K562 (cell line): Measurements from ENCODE around the gene FAM227B. TPM values are rescaled to one million over a fixed set of nuclear protein-coding genes. Genes with fewer than 3 reads are reported as not detected.
"Not testable (repeated sequence)": the region's sequence is repeated elsewhere in the genome, so short reads cannot be mapped to it uniquely, and the experiment has no call there.

Source experiments
- ATAC-seq: fragments of 200-7000 bp; cut with Tn5 transposase; 3 replicates; pipeline ENCODE4 v1.9.1; 2020; ENCODE audit warnings: moderate library complexity
- BruUV-seq: library from RNA; stranded (reverse); fragments of 400-500 nt; replicated peaks from 2 replicates; lab custom pipeline; 2021; lab: Mats Ljungman, UMichigan
- CTCF ChIA-PET: fragments of 300-600 bp; formaldehyde crosslinking; extraction: SDS; loops from one replicate; lab custom pipeline; 2021; ENCODE audit warnings: low intra/inter-chr PET ratio; lab: Yijun Ruan, JAX
- POLR2A ChIA-PET: fragments of 300-600, 350-650 bp; sonication (Branson Sonifier 250); formaldehyde crosslinking; extraction: SDS; loops from one replicate; lab custom pipeline; 2021; ENCODE audit warnings: antibody characterized with exemption, inconsistent platforms; lab: Yijun Ruan, JAX
- DNase-seq, 4 experiments: peaks; one replicate each; pipeline versions ENCODE4 v3.0.0 to v3.0.0-alpha.2; 2011 to 2018; ENCODE audit warnings: low spot score in 3 of 4, mixed read lengths in 3 of 4; ENCODE audit errors: extremely low read depth in 1 of 4
- FAIRE-seq: peaks from 2 replicates; lab custom pipeline; 2011; peaks lifted over from hg19 to GRCh38; lab: Jason Lieb, UNC
- H2AFZ ChIP-seq: 2 replicates; pipeline ENCODE4 v1.6.0; 2011; ENCODE audit warnings: low read depth, low read length, control low read depth, inconsistent platforms
- H3K27ac ChIP-seq: fragments of 200-600 bp; 3 replicates; pipeline ENCODE4 v1.8.0; 2011; ENCODE audit warnings: low read depth, mild to moderate bottlenecking, control low read depth, inconsistent platforms, low read length, moderate library complexity, mixed read lengths; ENCODE audit errors: extremely low read depth
- H3K27me3 ChIP-seq, 2 experiments: fragments of 300-600 bp in 1 of 2; 2 replicates in 1 of 2; 3 replicates in 1 of 2; pipeline versions ENCODE4 v1.6.0 to v1.8.0; 2011; ENCODE audit warnings: inconsistent platforms in 2 of 2, low read length in 2 of 2, mild to moderate bottlenecking in 1 of 2, mixed read lengths in 1 of 2, moderate library complexity in 1 of 2; ENCODE audit not compliant: control insufficient read depth in 2 of 2, insufficient read depth in 2 of 2
- H3K36me3 ChIP-seq: fragments of 300-600 bp; 3 replicates; pipeline ENCODE4 v1.8.0; 2011; ENCODE audit warnings: mild to moderate bottlenecking, low read length, inconsistent platforms; ENCODE audit not compliant: control insufficient read depth, insufficient read depth
- H3K4me1 ChIP-seq, 2 experiments: fragments of 200-600 bp in 1 of 2; replicated peaks in 1 of 2; 2 replicates in 1 of 2; 3 replicates in 1 of 2; pipeline versions ENCODE4 v1.5.1 to v1.8.0; 2011; ENCODE audit warnings: inconsistent platforms in 2 of 2, low read length in 2 of 2, mild to moderate bottlenecking in 1 of 2, mixed read lengths in 1 of 2, moderate library complexity in 1 of 2; ENCODE audit not compliant: control insufficient read depth in 2 of 2, insufficient read depth in 2 of 2
- H3K4me2 ChIP-seq: 2 replicates; pipeline ENCODE4 v1.6.1; 2011; ENCODE audit warnings: low read length, control low read depth, inconsistent platforms, mixed read lengths; ENCODE audit not compliant: insufficient read depth
- H3K4me3 ChIP-seq: fragments of 200-600 bp; sonication (generic), shearing (Covaris generic); 2 replicates; pipeline ENCODE4 v1.5.1; 2016; ENCODE audit warnings: control low read depth, inconsistent platforms
- H3K79me2 ChIP-seq: fragments of 200-600 bp; 3 replicates; pipeline ENCODE4 v1.8.0; 2011; ENCODE audit warnings: low read length, inconsistent platforms; ENCODE audit not compliant: control insufficient read depth, insufficient read depth
- H3K9ac ChIP-seq, 2 experiments: 2 replicates each; pipeline versions ENCODE4 v1.6.0 to v1.6.1; 2011; ENCODE audit warnings: low read depth in 2 of 2, low read length in 2 of 2, control low read depth in 1 of 2, inconsistent platforms in 1 of 2, mild to moderate bottlenecking in 1 of 2, mixed read lengths in 1 of 2; ENCODE audit not compliant: insufficient read depth in 1 of 2
- H3K9me1 ChIP-seq: one replicate; pipeline ENCODE4 v1.6.0; 2011; ENCODE audit warnings: inconsistent platforms, mild to moderate bottlenecking, low read length, moderate library complexity; ENCODE audit not compliant: control insufficient read depth, insufficient read depth
- H3K9me3 ChIP-seq: replicated peaks from 2 replicates; pipeline ENCODE4 v1.5.1; 2011; ENCODE audit warnings: low read depth, low read length, inconsistent platforms; ENCODE audit not compliant: control insufficient read depth, insufficient read depth
- H4K20me1 ChIP-seq: replicated peaks from 2 replicates; pipeline ENCODE4 v1.6.1; 2011; ENCODE audit warnings: low read length, inconsistent platforms, mixed read lengths; ENCODE audit not compliant: control insufficient read depth, insufficient read depth
- ARID1B ChIP-seq: fragments of 450-650 bp; IDR thresholded peaks from 2 replicates; pipeline ENCODE4 v1.6.1; 2016; ENCODE audit warnings: antibody characterized with exemption, mild to moderate bottlenecking, inconsistent platforms
- C11orf30 ChIP-seq: fragments of 450-650 bp; IDR thresholded peaks from 2 replicates; pipeline ENCODE4 v1.6.1; 2016; ENCODE audit warnings: low read depth, mild to moderate bottlenecking
- HMG20B ChIP-seq: fragments of 250-450 bp; sonication (Bioruptor Pico); IDR thresholded peaks from 2 replicates; pipeline ENCODE4 v1.5.0; 2021; ENCODE audit warnings: mild to moderate bottlenecking
- SRSF9 ChIP-seq: fragments of 200-400 bp; formaldehyde crosslinking; IDR thresholded peaks from 2 replicates; pipeline ENCODE4 v1.6.1; 2017; ENCODE audit warnings: low read depth, low read length, borderline replicate concordance
- TAF15 ChIP-seq: fragments of 200-400 bp; formaldehyde crosslinking; IDR thresholded peaks from 2 replicates; pipeline ENCODE4 v1.6.1; 2017; ENCODE audit warnings: mild to moderate bottlenecking, low read depth, low read length, moderate library complexity
- ZNF583 ChIP-seq: fragments of 250-450 bp; sonication (Bioruptor Pico); IDR thresholded peaks from 2 replicates; pipeline ENCODE4 v1.4.0; 2020
- WGBS: fragments of 100-300 bp; shearing (Covaris generic); methylation state at CpG from one replicate; pipeline ENCODE4 v1.1.6; 2016; ENCODE audit warnings: low coverage, mixed read lengths; ENCODE audit not compliant: insufficient coverage; ENCODE audit errors: missing lambda C conversion rate; 5-methylcytosine and 5-hydroxymethylcytosine counted together
- in situ Hi-C: fragments of 300-500 bp; cut with MboI; formaldehyde crosslinking; loops from 4 replicates; pipeline ENCODE4 v1.15.0; 2018; ENCODE audit warnings: inconsistent platforms, mixed read lengths
- intact Hi-C: fragments of 100-400 bp; cut with micrococcal nuclease; formaldehyde crosslinking; loops from 2 replicates; pipeline ENCODE4 v1.14.2; 2022
- polyA plus RNA-seq, 8 experiments: library from polyadenylated mRNA; depleted of rRNA in 4 of 8; stranded (reverse) in 5 of 8; unstranded in 3 of 8; fragments of >200 nt; fragmentation: Nextera tagmentation in 2 of 8; fragmentation: Illumina TruSeq in 1 of 8; extraction: Ambion mirVana in 2 of 8; extraction: Trizol in 1 of 8; gene quantifications; 2 replicates each; pipeline versions ENCODE4 v1.2.1 to v1.2.3, GENCODE V29; 2011 to 2014; ENCODE audit warnings: inconsistent platforms in 1 of 8, missing spikeins in 1 of 8
- total RNA-seq, 7 experiments: library from RNA; depleted of rRNA in 6 of 7; stranded (reverse); fragments of >200 nt in 6 of 7; fragmentation: Illumina TruSeq in 2 of 7; extraction: Trizol in 2 of 7; gene quantifications; 2 replicates each; pipeline versions ENCODE4 v1.2.1 to v1.2.3, GENCODE V29; 2011 to 2021; ENCODE audit warnings: low replicate concordance in 1 of 7
- TF ChIP-seq, protein P1 (sequence below): fragments of 250-450 bp; sonication (Bioruptor Pico); IDR thresholded peaks from 2 replicates; pipeline ENCODE4 v1.4.0; 2020; ENCODE audit warnings: mild to moderate bottlenecking, moderate library complexity
- TF ChIP-seq, protein P2 (sequence below): sonication (generic); formaldehyde crosslinking; IDR thresholded peaks from 2 replicates; pipeline ENCODE4 v1.8.0; 2022; ENCODE audit warnings: missing genetic modification reagents, mild to moderate bottlenecking, borderline replicate concordance
- TF ChIP-seq, protein P3 (sequence below): fragments of 250-450 bp; sonication (Bioruptor Pico); IDR thresholded peaks from 2 replicates; pipeline ENCODE4 v1.5.0; 2022; ENCODE audit warnings: mild to moderate bottlenecking

The FAM227B gene
- total and polyA plus RNA-seq, 9 of the 15 experiments (the other 6 are each of a cell fraction or from before 2014, with no cell fraction given), result 5.1 to 12.5 (median 11.2) TPM

DNA sequence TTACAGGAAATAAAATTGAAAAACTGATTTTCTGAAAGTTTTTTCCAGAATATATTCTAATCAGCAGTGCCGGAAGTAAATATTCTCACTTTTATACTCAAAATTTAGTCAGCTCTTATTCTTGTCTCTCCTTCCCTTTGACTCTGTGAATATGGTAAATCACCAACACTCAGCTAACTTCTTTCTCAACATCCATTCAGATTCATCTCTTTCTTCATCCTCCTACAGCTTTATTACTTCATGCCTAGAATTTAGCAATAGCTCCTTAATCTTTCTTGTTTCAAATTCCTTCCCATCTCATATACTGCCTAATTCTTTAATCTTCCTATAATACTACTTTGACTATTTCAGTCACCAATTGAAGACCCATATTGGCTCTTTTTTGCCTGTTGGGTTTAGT, 129.7 kb downstream of the FAM227B start:
- CTCF ChIA-PET, result no interaction called here
- intact Hi-C loops, result no loop called here
- H3K4me3 ChIP-seq, result no peak overlapping the region
- no peak overlapping the region for H3K27ac ChIP-seq
- TF ChIP-seq ZNF583 (no peak), C11orf30 (no peak), SRSF9 (no peak), HMG20B (CRISPR knock-in tag) (no peak), TAF15 (no peak), ARID1B (no peak)
- TF ChIP-seq, protein P1, sequence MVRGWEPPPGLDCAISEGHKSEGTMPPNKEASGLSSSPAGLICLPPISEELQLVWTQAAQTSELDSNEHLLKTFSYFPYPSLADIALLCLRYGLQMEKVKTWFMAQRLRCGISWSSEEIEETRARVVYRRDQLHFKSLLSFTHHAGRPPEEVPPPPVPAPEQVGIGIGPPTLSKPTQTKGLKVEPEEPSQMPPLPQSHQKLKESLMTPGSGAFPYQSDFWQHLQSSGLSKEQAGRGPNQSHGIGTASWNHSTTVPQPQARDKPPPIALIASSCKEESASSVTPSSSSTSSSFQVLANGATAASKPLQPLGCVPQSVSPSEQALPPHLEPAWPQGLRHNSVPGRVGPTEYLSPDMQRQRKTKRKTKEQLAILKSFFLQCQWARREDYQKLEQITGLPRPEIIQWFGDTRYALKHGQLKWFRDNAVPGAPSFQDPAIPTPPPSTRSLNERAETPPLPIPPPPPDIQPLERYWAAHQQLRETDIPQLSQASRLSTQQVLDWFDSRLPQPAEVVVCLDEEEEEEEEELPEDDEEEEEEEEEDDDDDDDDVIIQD (CRISPR knock-in tag), result no peak
- TF ChIP-seq, protein P2, sequence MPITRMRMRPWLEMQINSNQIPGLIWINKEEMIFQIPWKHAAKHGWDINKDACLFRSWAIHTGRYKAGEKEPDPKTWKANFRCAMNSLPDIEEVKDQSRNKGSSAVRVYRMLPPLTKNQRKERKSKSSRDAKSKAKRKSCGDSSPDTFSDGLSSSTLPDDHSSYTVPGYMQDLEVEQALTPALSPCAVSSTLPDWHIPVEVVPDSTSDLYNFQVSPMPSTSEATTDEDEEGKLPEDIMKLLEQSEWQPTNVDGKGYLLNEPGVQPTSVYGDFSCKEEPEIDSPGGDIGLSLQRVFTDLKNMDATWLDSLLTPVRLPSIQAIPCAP (CRISPR knock-in tag), result no peak
- TF ChIP-seq, protein P3, sequence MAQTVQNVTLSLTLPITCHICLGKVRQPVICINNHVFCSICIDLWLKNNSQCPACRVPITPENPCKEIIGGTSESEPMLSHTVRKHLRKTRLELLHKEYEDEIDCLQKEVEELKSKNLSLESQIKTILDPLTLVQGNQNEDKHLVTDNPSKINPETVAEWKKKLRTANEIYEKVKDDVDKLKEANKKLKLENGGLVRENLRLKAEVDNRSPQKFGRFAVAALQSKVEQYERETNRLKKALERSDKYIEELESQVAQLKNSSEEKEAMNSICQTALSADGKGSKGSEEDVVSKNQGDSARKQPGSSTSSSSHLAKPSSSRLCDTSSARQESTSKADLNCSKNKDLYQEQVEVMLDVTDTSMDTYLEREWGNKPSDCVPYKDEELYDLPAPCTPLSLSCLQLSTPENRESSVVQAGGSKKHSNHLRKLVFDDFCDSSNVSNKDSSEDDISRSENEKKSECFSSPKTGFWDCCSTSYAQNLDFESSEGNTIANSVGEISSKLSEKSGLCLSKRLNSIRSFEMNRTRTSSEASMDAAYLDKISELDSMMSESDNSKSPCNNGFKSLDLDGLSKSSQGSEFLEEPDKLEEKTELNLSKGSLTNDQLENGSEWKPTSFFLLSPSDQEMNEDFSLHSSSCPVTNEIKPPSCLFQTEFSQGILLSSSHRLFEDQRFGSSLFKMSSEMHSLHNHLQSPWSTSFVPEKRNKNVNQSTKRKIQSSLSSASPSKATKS (CRISPR knock-in tag), result no peak
- TF ChIP-seq, all 486 proteins: peak for 0
- Histone ChIP-seq H3K4me1 (no peaks in the 10 kb centered on the region), H3K4me2 (no peak overlapping the region), H4K20me1 (no peaks in the 10 kb centered on the region), H3K27me3 (no peaks in the 10 kb centered on the region), H3K36me3 (no peaks in the 10 kb centered on the region), H3K9me3 (no peaks in the 10 kb centered on the region), H3K79me2 (no peaks in the 10 kb centered on the region), H3K9ac (no peak overlapping the region), H3K9me1 (no peaks in the 10 kb centered on the region), H2AFZ (no peak overlapping the region)
- no peak for ATAC-seq
- 0% methylated on average over 1 of the region's 1 CpG for WGBS
- no peak for FAIRE-seq
- POLR2A ChIA-PET, result interaction anchor here (0.6 kb wide), 1 partner anchor 390 kb away, joined by 3 read pairs; no protein-coding TSS in a partner anchor
- in situ Hi-C loops, result no loop called here
- BruUV-seq, result no TSS peak
- DNase-seq, result no peak

DNA sequence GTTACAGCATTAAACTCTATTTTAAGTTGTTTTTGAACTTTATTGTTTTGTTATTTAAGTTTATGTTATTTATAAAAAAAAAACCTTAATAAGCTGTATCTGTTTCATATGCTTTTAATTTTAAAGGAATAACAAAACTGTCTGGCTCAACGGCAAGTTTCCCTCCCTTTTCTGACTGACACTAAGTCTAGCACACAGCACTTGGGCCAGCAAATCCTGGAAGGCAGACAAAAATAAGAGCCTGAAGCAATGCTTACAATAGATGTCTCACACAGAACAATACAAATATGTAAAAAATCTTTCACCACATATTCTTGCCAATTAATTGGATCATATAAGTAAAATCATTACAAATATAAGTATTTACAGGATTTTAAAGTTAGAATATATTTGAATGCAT, 135.2 kb downstream of the FAM227B start:
- DNase-seq, CTCF ChIA-PET, BruUV-seq, H3K79me2 ChIP-seq, ATAC-seq, H3K27ac ChIP-seq, POLR2A ChIA-PET, H3K9me1 ChIP-seq, intact Hi-C loops, FAIRE-seq, H4K20me1 ChIP-seq, H3K27me3 ChIP-seq, H3K36me3 ChIP-seq, H3K4me3 ChIP-seq, H3K9ac ChIP-seq, H3K9me3 ChIP-seq, H2AFZ ChIP-seq, H3K4me1 ChIP-seq, in situ Hi-C loops, H3K4me2 ChIP-seq: not testable (repeated sequence)
- 8% methylated on average over 1 of the region's 1 CpG for WGBS
